Lower leg skin (tissue), 4 donors: Measurements from ENCODE around the gene PKP1. TPM values are rescaled to one million over a fixed set of nuclear protein-coding genes. Genes with fewer than 3 reads are reported as not detected.

Experiments
- DNase-seq, 2 donors: peaks; one replicate each; pipeline ENCODE4 v3.0.0-alpha.2; 2019; ENCODE audit warnings: low spot score in 2 of 2
- H3K4me3 ChIP-seq: fragments of 200-600 bp; sonication (generic); 2 replicates; pipeline ENCODE4 v1.5.1; 2017; ENCODE audit warnings: mild to moderate bottlenecking, low read depth; ENCODE audit not compliant: poor library complexity, severe bottlenecking
- CTCF ChIP-seq, 3 donors: fragments of 450-650 bp; IDR thresholded peaks; one replicate each; pipeline ENCODE4 v1.5.1; 2016; ENCODE audit warnings: antibody characterized with exemption in 3 of 3, mild to moderate bottlenecking in 3 of 3, moderate library complexity in 2 of 3
- POLR2A ChIP-seq, 2 donors: fragments of 450-650 bp; IDR thresholded peaks; one replicate each; pipeline ENCODE4 v1.6.1; 2016 to 2017; ENCODE audit warnings: antibody characterized with exemption in 2 of 2, mild to moderate bottlenecking in 1 of 2, moderate library complexity in 1 of 2
- WGBS, 2 donors: methylation state at CpG; one replicate each; pipeline ENCODE4 v1.1.5; 2018; 5-methylcytosine and 5-hydroxymethylcytosine counted together
- intact Hi-C: fragments of 100-400 bp; cut with DNase I; formaldehyde crosslinking; loops from one replicate; pipeline ENCODE4 v1.15.0; 2023; ENCODE audit warnings: low total_unique reads
- total RNA-seq, 4 donors: library from RNA; depleted of rRNA; stranded (reverse); fragments of >200 nt; gene quantifications; one replicate each; pipeline ENCODE4 v1.1.0, GENCODE V29; 2016

Gene PKP1
- total RNA-seq, 4 donors from 2014 or later, result 928 to 1,274 (median 961) TPM

GRCh38 chr1:201322653-201323510 is 39.6 kb downstream of the PKP1 start:
- no peak for DNase-seq
- intact Hi-C loops, result no loop called here
- WGBS, 2 donors, result 92 to 96% methylated on average over 12 of the region's 12 CpGs
- TF ChIP-seq CTCF (IDR thresholded peaks at IDR 0.05) (no peak), POLR2A (IDR thresholded peaks at IDR 0.05) (no peak)
- no peak overlapping the region for H3K4me3 ChIP-seq

- no peak for DNase-seq
- intact Hi-C loops, result no loop called here
- WGBS, 2 donors, result 92 to 97% methylated on average over 4 of the region's 4 CpGs
- H3K4me3 ChIP-seq, result no peak overlapping the region
- TF ChIP-seq CTCF (IDR thresholded peaks at IDR 0.05), result no peak
These were observed 41.0 kb downstream of the PKP1 start for GRCh38 chr1:201324306-201324705.

GRCh38 chr1:201324821-201325677 is 41.7 kb downstream of the PKP1 start:
- TF ChIP-seq POLR2A (IDR thresholded peaks at IDR 0.05) (no peak), CTCF (IDR thresholded peaks at IDR 0.05) (no peak)
- WGBS, 2 donors, result 74 to 75% methylated on average over 16 of the region's 16 CpGs
- no peak for DNase-seq

GRCh38 chr1:201325678-201326060 is 42.4 kb downstream of the PKP1 start:
- 93 to 94% methylated on average over 8 of the region's 8 CpGs for WGBS, 2 donors
- no peak overlapping the region for H3K4me3 ChIP-seq
- intact Hi-C loops, result no loop called here
- TF ChIP-seq CTCF (IDR thresholded peaks at IDR 0.05) (no peak), POLR2A (IDR thresholded peaks at IDR 0.05) (no peak)
- DNase-seq, result no peak

More at GRCh38 chr1:201324821-201325677, 41.7 kb downstream of the PKP1 start:
- intact Hi-C loops, result no loop called here
- H3K4me3 ChIP-seq, result no peak overlapping the region

- intact Hi-C loops, result no loop called here
- no peak for DNase-seq
- 66 to 86% methylated on average over 4 of the region's 4 CpGs for WGBS, 2 donors
- H3K4me3 ChIP-seq, result no peak overlapping the region
- TF ChIP-seq CTCF (IDR thresholded peaks at IDR 0.05) (no peak), POLR2A (IDR thresholded peaks at IDR 0.05) (no peak)
These were observed 43.4 kb downstream of the PKP1 start for GRCh38 chr1:201326710-201327109.
